Lung (tissue), 12 donors: Measurements from ENCODE around the gene COL12A1. TPM values are rescaled to one million over a fixed set of nuclear protein-coding genes. Genes with fewer than 3 reads are reported as not detected.

Experiments
- ATAC-seq: fragments of 200-7000 bp; cut with Tn5 transposase; one replicate; pipeline ENCODE4 v1.9.1; 2020; ENCODE audit warnings: moderate number of reproducible peaks; ENCODE audit not compliant: insufficient read depth, low FRiP score
- DNase-seq, 3 donors: peaks; one replicate each; pipeline ENCODE4 v3.0.0-alpha.2; 2013 to 2017
- H3K27ac ChIP-seq, 2 donors: one replicate each; pipeline ENCODE4 v1.5.1; 2013; ENCODE audit warnings: mild to moderate bottlenecking in 2 of 2, moderate library complexity in 2 of 2, control low read depth in 1 of 2, inconsistent platforms in 1 of 2, low read depth in 1 of 2, low read length in 1 of 2
- H3K27me3 ChIP-seq, 3 donors: one replicate each; pipeline ENCODE4 v1.5.1; 2013; ENCODE audit warnings: low read length in 2 of 3; ENCODE audit not compliant: control insufficient read depth in 3 of 3, insufficient read depth in 3 of 3
- H3K36me3 ChIP-seq, 4 donors: one replicate each; pipeline ENCODE4 v1.5.1; 2013; ENCODE audit warnings: low read length in 4 of 4, mild to moderate bottlenecking in 1 of 4, moderate library complexity in 1 of 4; ENCODE audit not compliant: control insufficient read depth in 4 of 4, insufficient read depth in 4 of 4
- H3K4me1 ChIP-seq, 5 donors: one replicate each; pipeline ENCODE4 v1.5.1; 2013; ENCODE audit warnings: low read length in 5 of 5, mild to moderate bottlenecking in 2 of 5, moderate library complexity in 1 of 5; ENCODE audit not compliant: control insufficient read depth in 5 of 5, insufficient read depth in 5 of 5
- H3K4me3 ChIP-seq: one replicate; pipeline ENCODE4 v1.5.1; 2013; ENCODE audit warnings: mild to moderate bottlenecking, control low read depth, moderate library complexity
- H3K9ac ChIP-seq, 2 donors: one replicate each; pipeline ENCODE4 v1.5.1; 2013; ENCODE audit warnings: low read length in 2 of 2, control low read depth in 1 of 2; ENCODE audit not compliant: insufficient read depth in 1 of 2
- H3K9me3 ChIP-seq, 4 donors: one replicate each; pipeline ENCODE4 v1.5.1; 2013; ENCODE audit warnings: low read length in 3 of 4, mild to moderate bottlenecking in 1 of 4, moderate library complexity in 1 of 4; ENCODE audit not compliant: control insufficient read depth in 4 of 4, insufficient read depth in 3 of 4
- WGBS, 2 donors: extraction: QIAGEN DNeasy Blood & Tissue Kit; methylation state at CpG; one replicate each; pipeline ENCODE4 v1.1.7; 2013; 5-methylcytosine and 5-hydroxymethylcytosine counted together
- polyA plus RNA-seq, 2 donors: library from polyadenylated mRNA; stranded (reverse); fragments of 200-250 nt; gene quantifications; one replicate each; pipeline ENCODE4 v1.2.1, GENCODE V29; 2013
- total RNA-seq, 2 donors: library from RNA; depleted of rRNA in 1 of 2; stranded (reverse); fragments of >200 nt in 1 of 2; gene quantifications; one replicate each; pipeline ENCODE4 v1.2.1, GENCODE V29; 2014 to 2021
- TF ChIP-seq, protein P1 (sequence below): IDR thresholded peaks from 2 replicates; pipeline ENCODE4 v1.5.1; 2012; ENCODE audit warnings: mild to moderate bottlenecking; ENCODE audit errors: control extremely low read depth, extremely low read depth
- donor health status: control.
- donor health status: control.
- donor health status: Bipolar disorder and iron deficiency.
- donor health status: healthy.
- donor health status: DM: yes; HTN: yes; CAD: no.

COL12A1 gene
- total and polyA plus RNA-seq, 4 donors: 10.6 to 75.7 (median 29.7) TPM

GRCh38 chr6:75170691-75171560 lies 34.9 kb downstream of the COL12A1 start:
- H3K4me1 ChIP-seq: peaks cover 0 to 38% (median 4%) of the 10 kb centered on the region in 5 donors
- WGBS, 2 donors: 60 to 64% methylated on average over 2 of the region's 2 CpGs
- H3K9me3 ChIP-seq: no peaks in the 10 kb centered on the region
- TF ChIP-seq, protein P1, sequence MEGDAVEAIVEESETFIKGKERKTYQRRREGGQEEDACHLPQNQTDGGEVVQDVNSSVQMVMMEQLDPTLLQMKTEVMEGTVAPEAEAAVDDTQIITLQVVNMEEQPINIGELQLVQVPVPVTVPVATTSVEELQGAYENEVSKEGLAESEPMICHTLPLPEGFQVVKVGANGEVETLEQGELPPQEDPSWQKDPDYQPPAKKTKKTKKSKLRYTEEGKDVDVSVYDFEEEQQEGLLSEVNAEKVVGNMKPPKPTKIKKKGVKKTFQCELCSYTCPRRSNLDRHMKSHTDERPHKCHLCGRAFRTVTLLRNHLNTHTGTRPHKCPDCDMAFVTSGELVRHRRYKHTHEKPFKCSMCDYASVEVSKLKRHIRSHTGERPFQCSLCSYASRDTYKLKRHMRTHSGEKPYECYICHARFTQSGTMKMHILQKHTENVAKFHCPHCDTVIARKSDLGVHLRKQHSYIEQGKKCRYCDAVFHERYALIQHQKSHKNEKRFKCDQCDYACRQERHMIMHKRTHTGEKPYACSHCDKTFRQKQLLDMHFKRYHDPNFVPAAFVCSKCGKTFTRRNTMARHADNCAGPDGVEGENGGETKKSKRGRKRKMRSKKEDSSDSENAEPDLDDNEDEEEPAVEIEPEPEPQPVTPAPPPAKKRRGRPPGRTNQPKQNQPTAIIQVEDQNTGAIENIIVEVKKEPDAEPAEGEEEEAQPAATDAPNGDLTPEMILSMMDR: no peak
- no peak overlapping the region for H3K4me3 ChIP-seq
- no peak for ATAC-seq
- H3K27me3 ChIP-seq: no peaks in the 10 kb centered on the region
- no peak overlapping the region for H3K27ac ChIP-seq
- H3K9ac ChIP-seq: no peak overlapping the region
- peak in 2 of 3 donors; percentile 30 to 46 for DNase-seq
- H3K36me3 ChIP-seq: no peaks in the 10 kb centered on the region

DNA sequence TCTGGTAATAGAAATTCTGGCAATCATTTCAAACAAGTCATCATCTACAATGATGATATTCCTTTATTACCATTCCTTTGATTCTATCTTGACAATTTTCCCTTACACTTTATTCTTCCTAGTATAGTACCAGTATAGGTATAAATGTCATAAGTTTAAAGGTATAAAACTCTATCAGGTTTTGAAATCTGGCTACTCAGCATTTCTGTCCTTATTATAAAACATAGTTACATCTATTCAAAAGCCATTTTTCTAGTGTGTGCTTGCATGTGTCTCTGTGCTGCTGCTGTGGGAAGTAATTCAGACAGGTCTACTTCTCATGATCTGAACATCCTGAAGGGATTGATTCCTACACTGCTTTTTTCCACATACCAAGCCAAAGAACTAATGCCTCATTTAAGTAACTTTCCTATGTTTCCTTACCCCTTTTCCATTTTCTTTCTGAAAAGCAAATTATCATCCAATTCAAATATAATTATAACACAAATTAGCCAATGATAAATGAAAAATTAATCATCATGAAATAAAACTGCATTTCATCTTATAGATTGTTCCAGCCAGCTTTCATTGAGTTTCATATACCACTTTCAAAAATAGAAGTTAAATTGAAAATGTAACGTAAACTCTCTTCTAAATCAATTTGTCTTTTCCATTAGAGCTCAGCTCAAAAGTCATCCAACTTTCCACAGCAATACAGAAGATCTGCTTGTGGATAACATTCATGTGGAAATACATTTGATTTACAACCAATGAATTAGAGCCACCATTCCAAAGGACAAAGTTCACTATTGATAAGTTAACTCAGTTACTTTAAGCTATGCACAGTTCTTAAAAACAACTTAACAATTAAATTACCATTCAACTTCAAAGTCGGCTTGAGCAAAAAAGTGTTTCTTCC lies 35.9 kb downstream of the COL12A1 start:
- Histone ChIP-seq H3K9me3 (no peaks in the 10 kb centered on the region), H3K9ac (no peak overlapping the region), H3K36me3 (no peaks in the 10 kb centered on the region), H3K27ac (no peak overlapping the region), H3K4me1 (peaks cover 0 to 38% (median 4%) of the 10 kb centered on the region in 5 donors), H3K27me3 (no peaks in the 10 kb centered on the region), H3K4me3 (no peak overlapping the region)
- peak in 2 of 3 donors; percentile 23 to 25 for DNase-seq
- TF ChIP-seq, protein P1: no peak
- WGBS, 2 donors: 85 to 91% methylated on average over 2 of the region's 2 CpGs
- no peak for ATAC-seq

GRCh38 chr6:75167851-75168250 lies 38.0 kb downstream of the COL12A1 start:
- WGBS, 2 donors: 83 to 87% methylated on average over 2 of the region's 2 CpGs
- Histone ChIP-seq H3K36me3 (no peaks in the 10 kb centered on the region), H3K9me3 (no peaks in the 10 kb centered on the region), H3K9ac (no peak overlapping the region), H3K27me3 (no peaks in the 10 kb centered on the region), H3K4me1 (peaks cover 0 to 38% (median 4%) of the 10 kb centered on the region in 5 donors), H3K4me3 (no peak overlapping the region), H3K27ac (no peak overlapping the region)
- TF ChIP-seq, protein P1: no peak
- no peak for DNase-seq
- ATAC-seq: no peak
